GM21360 (cell line): ENCODE measurements around the gene FOXA2.

Experiments used
- ATAC-seq: cut with Tn5 transposase; IDR thresholded peaks from one replicate; pipeline ENCODE4 v1.9.1; 2021; ENCODE audit warnings: mild to moderate bottlenecking, moderate library complexity; ENCODE audit not compliant: unreplicated experiment

Gene FOXA2

GRCh38 chr20:22584922-22585785 is 782 bp upstream of the FOXA2 start:
- no peak for ATAC-seq

DNA sequence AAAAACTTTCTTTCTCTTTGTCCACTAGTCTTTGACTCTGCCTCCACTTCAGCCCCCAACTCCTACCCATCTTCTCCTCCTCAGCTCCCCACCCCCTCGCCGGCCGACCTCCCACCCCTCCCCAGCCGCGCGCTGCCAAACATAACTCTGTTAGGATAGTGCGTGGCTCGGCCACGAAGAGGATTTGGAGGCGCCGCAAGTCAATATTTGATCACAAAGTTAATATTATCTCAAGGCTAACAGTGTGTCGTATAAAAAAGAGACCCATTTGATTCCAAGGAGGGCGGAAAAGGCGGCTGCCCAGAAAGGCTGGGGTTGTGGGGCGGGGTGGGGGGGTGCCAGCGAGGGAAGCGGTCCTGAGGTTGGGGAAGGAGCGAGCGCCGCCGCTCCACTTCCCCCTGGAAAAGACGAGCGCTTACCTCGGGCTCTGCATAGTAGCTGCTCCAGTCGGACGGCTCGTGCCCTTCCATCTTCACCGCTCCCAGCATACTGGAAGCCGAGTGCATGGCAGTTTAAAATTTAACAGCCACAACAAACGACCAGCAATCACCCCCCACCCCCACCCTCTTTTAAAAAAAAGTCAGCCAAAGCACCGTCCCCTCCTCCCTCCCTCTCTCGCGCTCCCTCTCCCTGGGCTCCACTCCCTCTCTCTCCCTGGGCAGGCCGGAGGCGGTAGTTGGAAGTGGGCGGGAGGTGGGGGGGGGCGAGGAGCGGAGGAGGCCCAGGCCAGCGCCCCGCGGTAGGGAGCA is 425 bp downstream of the FOXA2 start:
- ATAC-seq = no peak

- ATAC-seq = no peak
These were observed 1.2 kb downstream of the FOXA2 start for GRCh38 chr20:22582964-22583772.

GRCh38 chr20:22582386-22582963 is 1.9 kb downstream of the FOXA2 start:
- ATAC-seq = no peak

DNA sequence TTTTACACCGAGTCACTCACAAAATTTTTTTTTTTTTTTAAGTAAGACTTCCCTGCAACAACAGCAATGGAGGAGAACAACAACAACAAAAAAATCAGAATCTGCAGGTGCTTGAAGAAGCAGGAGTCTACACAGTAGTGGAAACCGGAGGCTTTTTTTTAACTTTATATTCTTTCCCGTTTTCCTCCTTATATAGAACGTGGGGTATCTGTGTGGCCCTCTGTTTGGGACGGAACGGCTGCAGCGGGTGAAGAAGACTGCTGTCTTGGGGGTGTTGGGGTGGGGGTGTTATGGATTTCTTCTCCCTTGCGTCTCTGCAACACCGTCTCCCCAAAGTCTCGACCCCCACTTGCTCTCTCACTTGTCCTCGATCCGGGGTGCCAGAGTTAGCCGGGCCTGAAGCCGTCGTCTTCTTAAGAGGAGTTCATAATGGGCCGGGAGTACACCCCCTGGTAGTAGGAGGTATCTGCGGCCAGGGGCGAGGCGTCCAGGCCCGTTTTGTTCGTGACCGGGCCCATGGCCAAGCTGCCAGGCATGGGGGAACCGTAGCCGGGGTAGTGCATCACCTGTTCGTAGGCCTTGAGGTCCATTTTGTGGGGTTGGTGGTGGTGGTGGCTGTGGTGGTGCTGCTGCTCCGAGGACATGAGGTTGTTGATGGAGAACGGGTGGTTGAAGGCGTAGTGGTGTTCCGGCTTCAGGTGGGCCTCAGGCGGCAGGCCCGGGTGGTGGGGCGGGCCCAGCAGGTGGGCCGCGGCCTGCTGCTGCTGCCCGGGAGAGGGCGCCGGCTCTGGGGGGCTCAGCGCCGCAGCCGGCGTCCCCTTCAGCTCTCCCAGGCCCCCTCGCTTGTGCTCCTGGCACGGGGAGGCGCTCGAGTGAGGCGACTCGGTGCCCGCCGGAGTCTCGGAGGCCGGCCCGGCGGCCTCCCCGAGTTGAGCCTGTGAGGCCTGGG is 2.7 kb downstream of the FOXA2 start:
- ATAC-seq = no peak

GRCh38 chr20:22579711-22580697 is 4.4 kb downstream of the FOXA2 start:
- no peak for ATAC-seq

- no peak for ATAC-seq
These were observed 5.3 kb downstream of the FOXA2 start for GRCh38 chr20:22579119-22579427.

DNA sequence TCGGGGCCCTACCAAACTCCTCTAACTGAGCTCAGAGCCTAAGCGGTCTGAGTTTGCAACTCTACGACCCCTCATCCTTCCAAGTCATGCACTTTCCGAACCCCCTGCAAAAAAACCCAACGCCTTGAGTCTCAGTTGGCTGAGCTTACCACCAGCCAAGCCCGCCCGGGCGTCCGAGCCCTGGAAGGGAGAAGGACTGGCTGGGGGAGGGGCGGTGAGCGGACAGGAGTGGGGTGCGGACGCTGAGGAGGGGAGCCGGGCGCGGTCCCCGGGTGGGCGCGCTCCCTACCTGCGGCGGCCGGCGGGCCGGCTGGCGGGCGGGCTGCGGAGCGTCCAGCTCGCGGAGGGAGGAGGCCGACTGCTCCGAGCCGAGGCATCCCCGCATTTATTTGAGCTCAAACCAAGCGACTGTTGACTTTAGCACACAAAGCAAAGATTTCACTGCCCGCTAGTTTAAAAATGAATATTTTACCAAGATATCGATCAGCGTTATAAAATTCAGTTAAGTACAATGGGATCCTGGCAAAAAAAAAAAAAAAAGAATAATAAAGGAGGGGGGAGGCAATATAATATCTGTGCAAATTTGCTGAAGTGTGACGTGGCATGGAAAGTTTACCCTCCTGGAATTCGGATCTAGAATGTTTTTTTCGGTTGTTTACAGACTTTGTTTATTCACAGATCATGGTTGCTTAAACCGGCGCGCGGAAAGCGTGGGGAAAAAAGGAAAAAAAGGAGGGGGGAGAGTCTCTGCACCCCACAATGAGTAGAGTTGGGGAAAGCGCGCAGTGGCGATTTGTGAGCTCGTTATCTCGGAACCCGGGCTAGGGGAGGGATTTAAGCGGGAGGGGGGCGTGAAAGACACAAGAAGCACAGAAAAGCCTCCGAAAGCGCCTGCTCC is 5.9 kb downstream of the FOXA2 start:
- no peak for ATAC-seq

DNA sequence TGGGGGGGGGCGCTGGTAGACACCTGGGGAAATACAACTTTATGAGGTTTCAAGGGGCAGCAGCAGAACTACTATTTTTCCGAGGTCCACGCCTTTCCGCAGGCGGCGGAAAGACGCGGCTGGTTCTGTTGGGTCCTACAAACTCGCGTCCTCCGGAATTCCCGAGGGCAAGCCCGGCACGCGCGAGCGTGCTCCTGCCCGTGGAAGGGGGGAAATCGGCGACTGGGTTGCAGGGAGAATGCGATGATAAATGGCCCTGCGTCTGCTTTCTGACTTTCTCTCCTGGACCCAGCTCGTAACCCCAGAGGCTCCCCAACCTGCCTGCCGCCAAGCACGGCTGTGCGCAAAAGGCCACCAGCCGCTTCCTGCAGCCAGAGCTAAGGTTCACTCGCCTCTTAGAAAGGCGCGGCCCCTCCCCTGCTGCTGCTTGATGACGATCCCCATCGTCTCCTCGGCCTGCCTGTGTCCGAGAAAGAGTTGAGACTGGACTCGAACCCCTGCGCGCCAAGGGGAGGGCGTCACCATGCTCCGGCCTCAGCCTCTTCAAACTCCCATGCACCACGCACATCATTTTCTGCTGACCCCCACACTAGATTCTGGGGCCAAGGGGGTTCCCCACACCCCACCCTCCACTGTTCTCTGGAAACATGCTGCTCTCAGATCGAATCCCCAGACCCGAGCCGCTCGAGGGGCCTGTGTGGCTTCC is 6.7 kb downstream of the FOXA2 start:
- ATAC-seq = no peak

DNA sequence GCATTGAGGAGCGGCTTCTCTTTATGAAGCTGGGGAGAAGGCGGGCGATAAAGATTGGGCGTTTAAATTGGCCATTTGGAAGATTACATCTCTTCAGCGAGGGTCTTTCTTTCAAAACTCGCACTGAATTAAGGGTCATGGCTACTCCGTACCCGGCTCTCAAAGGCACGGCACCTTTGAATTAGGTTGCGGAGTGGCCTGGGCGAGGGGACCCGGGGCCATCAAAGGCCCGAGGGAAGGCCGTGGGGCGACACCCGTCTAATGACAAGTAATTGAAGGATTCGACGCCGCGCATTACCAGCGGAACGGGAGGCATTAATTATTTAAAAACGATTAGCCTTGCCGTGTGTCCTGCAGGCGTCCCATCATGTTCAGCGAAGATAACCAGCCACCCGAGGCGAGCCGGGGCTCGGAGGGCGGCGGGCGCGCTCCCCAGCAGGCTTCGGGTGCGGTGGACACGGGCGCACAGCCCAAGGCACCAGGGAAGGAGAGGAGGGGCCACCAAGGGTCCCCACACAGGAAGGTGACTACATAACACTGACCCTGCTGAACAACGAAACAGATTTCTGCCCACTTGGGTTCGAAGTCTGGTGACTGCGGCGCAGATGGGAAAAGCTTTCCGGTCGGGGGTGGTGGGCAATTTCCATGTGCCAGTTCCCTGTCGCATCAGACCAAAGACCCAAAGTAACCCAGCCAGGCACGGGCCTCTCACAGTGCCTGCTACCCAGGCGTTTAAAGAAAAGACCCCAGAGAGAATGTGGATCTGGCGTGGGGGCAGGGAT is 7.4 kb downstream of the FOXA2 start:
- no peak for ATAC-seq

DNA sequence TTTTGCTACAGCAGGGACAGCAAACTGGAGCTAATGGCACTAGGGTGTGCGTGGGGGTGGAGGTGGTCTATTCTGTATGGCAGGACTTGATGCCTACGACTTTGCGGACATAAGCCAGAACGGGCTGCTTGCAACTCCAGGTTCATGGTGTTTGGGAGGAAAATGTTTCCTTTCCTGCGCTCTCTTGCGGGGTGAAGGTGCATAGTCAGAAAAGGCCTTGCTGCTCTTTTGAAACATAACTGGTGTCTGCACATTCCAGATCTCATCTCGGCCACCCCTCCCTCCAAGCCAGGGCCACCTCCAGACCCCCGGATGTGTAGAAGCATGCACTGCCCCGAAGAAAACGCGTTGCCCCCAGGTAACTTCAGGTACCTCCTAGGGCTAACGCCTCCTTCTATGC is 8.1 kb downstream of the FOXA2 start:
- ATAC-seq = no peak

DNA sequence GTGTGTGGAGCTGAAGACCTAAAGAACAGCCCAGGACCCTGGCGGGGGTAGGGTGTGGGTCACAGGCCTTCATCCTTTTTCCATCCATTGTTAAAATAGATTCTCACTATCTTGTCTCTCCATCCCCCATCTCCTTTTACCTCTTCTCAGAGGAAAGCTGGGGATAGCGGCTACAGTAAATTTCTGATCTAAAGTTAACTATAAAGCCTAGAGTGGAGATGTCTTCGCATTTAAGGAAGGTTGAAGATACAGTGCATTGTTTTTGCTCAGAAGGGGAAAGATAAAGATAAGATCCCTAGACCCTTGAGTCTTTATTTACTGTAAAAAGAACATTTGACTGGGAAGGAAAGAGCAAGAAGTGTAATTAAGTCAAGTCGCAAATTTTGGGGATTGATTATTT is 8.6 kb downstream of the FOXA2 start:
- no peak for ATAC-seq

GRCh38 chr20:22575087-22575721 is 9.2 kb downstream of the FOXA2 start:
- ATAC-seq = no peak

DNA sequence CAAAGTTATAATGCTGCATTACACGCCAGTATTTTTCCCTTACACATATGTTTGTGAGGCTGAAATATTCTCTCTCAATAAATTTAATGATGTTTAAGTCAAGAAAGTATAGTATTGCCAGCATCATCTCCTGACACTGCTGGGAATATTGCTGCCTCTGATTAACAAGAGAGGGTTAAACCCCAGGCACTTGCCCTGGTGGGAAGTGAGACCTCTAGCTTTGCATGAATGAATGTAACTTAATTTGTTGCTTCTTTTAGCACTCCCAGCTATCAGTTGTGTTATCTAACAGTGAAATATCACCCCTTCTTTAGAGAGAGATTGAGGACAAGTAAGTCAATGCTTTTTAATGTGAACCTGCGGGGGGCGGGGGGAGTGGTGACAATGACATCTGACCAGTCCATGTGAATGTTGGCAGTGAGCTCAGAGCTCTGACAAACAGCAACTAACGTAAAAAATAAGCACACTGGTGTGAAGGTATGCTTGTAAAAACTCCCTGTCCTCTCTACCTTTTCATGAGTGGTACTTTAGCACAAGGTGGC is 9.8 kb downstream of the FOXA2 start:
- no peak for ATAC-seq

GRCh38 chr20:22572491-22572890 is 11.9 kb downstream of the FOXA2 start:
- no peak for ATAC-seq

DNA sequence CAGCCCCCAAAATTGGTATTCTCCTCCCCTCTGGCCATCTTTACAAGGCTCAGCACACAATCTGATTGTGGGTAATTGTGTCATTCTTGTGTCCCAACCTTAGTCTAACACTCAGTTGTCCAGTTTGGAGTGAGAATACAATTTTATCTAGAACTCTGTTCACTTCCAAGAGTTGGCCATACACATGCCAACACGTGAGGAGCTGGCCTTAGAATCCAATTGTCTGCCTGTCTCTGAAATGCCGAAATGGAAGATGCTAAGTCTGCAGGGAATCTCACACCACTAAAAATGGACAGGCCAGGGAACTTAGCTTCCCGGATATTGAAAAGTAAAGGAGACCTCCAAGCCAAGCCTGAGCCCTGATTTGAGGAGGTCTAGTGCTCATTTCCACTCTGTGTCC is 12.3 kb downstream of the FOXA2 start:
- ATAC-seq = no peak
